Astrocyte of the hippocampus (primary cell): ENCODE results near the gene SHKBP1.
"Not testable (repeated sequence)": the region's sequence is repeated elsewhere in the genome, so short reads cannot be mapped to it uniquely, and the experiment has no call there.

ENCODE experiments used
- DNase-seq: peaks from one replicate; pipeline ENCODE4 v3.0.0; 2011; ENCODE audit warnings: low read depth, low spot score

Gene SHKBP1

GRCh38 chr19:40585241-40585981 lies 8.7 kb downstream of the SHKBP1 start:
- DNase-seq, result peak; percentile 45

- DNase-seq, result no peak
Measured at GRCh38 chr19:40585982-40586422, 9.3 kb downstream of the SHKBP1 start.

DNA sequence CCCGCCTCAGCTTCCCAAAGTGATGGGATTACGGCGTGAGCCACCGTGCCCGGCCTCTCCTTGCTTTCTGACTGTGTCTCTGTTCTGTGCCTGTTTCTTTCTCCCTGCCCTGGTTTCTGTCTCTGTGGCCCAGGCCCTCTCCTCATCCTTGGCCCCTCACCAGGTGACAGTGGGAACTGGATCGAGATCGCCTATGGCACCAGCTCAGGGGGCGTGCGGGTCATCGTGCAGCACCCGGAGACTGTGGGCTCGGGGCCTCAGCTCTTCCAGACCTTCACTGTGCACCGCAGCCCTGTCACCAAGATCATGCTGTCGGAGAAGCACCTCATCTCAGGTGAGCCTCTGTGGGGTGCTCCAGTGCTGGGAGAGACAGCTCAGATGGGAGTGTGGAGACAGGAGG lies 9.9 kb downstream of the SHKBP1 start:
- no peak for DNase-seq

GRCh38 chr19:40588110-40588854 lies 11.6 kb downstream of the SHKBP1 start:
- DNase-seq, result peak; percentile 54

GRCh38 chr19:40588926-40589569 lies 12.4 kb downstream of the SHKBP1 start:
- DNase-seq, result no peak

GRCh38 chr19:40589591-40590429 lies 13.1 kb downstream of the SHKBP1 start:
- DNase-seq, result no peak

DNA sequence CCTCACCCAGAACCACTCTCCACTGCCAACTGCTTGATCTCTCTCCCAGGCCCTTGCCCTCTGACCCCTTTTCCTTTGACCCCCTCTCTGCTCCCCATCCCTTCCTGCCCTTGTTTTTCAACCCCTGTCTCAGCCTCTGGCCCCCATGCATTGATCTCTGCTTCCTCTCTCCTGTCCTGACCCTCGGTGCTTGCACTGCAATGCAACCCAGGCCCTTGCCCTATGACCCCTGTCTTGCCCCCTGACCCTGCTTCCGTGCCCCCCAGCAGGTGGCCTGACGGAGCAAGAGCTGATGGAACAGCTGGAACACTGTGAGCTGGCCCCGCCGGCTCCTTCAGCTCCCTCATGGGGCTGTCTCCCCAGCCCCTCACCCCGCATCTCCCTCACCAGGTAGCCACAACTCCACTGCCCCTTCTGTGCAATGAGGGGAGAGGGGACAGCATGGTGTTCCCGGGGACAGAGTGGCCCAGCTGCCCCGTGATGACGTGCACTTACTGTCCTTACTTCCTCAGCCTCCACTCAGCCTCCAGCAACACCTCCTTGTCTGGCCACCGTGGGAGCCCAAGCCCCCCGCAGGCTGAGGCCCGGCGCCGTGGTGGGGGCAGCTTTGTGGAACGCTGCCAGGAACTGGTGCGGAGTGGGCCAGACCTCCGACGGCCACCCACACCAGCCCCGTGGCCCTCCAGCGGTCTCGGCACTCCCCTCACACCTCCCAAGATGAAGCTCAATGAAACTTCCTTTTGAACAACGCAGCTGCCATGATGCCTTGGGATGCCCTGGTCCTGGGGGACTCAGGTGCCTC lies 14.0 kb downstream of the SHKBP1 start:
- DNase-seq, result no peak

- DNase-seq, result not testable (repeated sequence)
Measured at GRCh38 chr19:40591724-40592123, 15.1 kb downstream of the SHKBP1 start.

- peak; percentile 69 for DNase-seq
Measured at GRCh38 chr19:40592170-40592569, 15.5 kb downstream of the SHKBP1 start.

DNA sequence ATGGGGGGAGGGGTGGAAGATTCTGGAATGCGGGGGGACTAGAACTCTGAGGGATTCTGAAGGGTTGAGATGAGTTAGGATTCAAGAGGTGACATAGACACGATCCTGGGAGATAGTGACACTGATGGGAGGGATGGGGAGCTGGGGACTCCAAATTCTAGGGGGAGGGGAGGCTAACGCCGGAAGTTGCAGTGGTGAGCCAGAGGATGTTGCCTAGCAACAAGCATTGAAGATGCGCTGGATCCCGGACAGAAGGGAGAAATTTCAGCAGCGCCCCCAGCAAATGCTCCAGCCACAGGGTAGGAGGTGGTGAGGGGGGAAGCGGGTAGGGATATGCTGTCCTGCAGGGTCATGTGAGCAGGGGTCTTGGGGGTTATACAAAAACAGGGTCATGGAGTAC lies 17.6 kb downstream of the SHKBP1 start:
- DNase-seq, result no peak

DNA sequence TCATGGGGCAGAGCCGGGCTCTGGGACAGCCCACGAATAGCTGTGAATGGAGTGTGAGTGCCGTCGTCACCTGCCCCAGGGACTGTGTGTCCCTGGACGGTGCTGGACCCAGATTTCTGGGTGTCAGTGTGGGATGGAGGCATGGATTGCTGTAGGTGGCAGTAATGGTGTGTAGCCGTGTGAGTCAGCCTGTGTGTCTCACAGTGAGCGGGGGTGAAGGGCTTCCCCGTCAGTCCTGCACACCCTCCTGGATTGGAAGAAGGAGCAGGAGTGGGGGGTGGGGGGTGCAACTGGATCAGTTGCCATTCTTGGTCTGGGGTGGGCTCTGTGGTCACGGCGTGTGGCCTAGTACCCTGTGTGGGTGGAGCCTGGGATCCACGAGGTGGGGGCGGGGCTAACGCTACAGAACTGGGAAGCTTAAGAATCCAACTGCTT lies 18.0 kb downstream of the SHKBP1 start:
- DNase-seq, result no peak

- peak; percentile 83 for DNase-seq
Measured at GRCh38 chr19:40596608-40597328, 20.1 kb downstream of the SHKBP1 start.

DNA sequence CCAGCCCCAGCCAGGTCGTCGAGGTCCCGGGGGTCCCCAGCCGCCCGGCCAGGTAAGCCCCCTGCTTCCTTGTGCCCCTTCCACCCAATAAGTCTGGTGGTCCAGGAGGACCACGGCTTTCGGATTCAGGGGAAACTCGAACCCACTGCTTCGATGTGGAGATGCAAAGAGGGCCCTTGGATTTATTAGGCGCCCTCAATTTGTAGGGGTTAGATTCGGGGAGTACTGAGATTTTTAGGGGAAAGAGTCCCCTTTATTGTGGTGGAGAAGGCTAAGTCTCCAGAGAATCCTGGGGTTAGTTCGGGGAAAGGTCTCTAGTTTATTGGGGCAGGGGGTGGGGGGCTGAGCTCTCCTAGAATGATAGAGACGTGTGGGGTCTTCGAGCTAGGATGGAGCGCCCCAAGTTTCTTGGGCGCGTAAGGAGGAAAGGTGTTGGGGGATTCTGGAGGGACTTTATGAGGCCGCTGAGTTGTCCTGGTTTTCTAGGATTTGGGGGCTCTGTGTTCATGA lies 20.7 kb downstream of the SHKBP1 start:
- no peak for DNase-seq

- DNase-seq, result peak; percentile 96
Measured at GRCh38 chr19:40598121-40598917, 21.6 kb downstream of the SHKBP1 start.

GRCh38 chr19:40598918-40599307 lies 22.2 kb downstream of the SHKBP1 start:
- DNase-seq, result no peak

GRCh38 chr19:40599331-40599901 lies 22.7 kb downstream of the SHKBP1 start:
- DNase-seq, result no peak

DNA sequence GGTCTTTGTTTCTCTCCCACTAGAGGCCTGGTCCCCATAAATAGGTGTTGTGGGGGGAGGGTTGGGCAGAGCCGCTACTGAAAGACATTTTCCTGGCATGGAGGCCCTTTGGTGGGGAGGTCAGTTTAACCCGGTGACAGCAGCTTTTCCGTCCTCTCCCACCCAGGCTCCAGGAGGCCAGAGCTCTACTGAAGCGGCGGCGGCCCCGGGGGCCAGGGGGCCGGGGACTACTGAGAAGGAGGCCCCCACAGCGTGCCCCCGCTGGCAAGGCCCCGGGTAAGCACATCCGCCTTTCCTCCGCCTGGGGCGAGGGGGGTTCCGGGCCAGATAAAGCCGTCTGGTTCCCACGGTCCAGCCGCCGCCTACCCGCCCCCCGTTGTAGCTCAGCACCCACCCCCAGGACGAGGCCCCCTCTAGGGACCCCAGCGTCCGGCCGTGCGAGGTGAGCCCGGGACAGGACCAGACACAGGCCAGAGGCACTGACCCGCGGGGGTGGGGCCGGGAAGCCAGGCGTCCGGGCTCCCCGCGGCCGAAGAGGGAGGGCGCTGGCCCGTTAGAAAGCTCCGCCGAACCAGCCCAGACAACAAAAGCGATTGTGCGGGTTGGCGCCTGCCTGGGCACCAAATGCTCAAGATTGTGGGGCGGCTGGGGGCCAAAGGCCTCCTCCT lies 23.4 kb downstream of the SHKBP1 start:
- no peak for DNase-seq

DNA sequence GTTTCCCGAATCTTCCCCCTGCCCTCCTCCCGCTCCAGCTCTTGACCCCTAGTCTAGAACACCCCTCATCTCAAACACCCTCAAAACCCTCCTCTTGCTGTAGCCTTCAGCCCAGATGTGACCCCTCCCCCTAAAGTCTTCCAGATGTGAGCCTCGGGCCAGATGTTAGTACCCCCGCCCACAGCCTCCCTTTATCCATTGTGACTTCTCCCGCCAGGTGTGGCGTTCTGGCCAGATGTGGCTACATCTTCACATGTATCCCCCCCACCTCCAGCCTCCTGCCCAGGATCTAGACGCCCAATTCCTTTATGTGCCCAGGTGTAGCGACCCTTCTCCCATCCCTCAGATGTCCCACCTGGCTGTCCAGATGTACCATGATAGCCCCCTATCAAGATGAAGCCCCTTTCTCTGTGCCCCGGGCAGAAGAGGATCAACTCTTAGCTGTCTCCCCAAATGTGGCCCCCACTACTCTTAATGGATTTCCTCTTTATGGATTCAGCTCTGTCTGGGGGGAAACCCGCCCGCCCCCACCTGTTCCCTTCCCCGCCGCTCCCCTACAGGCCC lies 24.0 kb downstream of the SHKBP1 start:
- DNase-seq, result no peak
